NK-92 (cell line): ENCODE results near the gene PPP2R5D.
A peak's percentile ranks its signal among the peaks of the same experiment; 100 is the strongest.

Experiments used
- DNase-seq: peaks from one replicate; lab custom pipeline; 2025; ENCODE audit not compliant: unreplicated experiment; lab: John Stamatoyannopoulos, UW

The PPP2R5D gene

DNA sequence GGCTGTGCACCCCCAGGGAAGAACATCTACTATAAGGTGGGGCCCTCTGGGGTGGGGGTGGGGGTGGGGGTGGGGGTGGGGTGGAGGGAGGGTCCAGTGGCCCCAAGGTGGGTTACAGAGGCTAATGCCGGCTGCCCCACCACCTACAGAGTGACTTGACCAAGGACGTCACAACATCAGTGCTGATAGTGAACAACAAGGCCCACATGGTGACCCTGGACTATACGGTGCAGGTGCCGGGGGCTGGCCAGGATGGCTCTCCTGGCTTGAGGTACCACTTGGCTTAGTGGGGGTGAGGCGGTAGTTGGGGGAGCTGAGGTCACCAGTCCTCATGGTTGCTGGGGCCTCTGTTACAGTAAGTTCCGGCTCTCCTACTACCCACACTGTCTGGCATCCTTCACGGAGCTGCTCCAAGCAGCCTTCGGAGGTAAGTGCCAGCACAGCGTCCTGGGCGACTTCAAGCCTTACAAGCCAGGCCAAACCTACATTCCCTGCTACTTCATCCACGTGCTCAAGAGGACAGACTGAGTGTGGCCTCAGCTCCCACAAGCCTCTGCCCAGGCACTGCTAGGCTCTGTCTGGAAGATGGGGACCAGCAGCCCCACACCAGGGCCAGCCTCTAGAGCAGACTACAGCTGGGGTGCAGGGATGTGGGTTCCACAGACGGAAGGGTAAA lies 21.1 kb upstream of the PPP2R5D start:
- no peak for DNase-seq

- no peak for DNase-seq
These were observed 20.3 kb upstream of the PPP2R5D start for GRCh38 chr6:42963855-42964605.

- no peak for DNase-seq
These were observed 17.8 kb upstream of the PPP2R5D start for GRCh38 chr6:42966571-42966970.

DNA sequence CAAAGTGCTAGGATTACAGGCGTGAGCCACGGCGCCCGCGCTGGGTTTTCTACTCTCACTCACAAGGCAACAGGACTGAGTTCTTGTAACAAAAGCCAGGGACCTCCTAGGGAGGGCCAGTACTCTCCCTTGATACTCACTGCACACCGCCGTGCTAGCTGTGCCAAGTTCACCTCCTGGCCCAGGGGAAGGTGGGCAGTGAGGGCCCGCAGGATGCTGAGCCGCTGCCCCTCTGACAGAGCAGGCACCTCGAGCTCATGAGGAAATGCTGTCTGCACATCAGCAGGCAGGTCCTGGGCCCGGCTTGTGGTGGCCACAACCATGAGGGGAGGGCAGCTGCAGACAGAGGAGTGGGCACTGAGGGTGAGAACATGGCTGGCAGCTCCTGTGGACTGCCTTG lies 17.1 kb upstream of the PPP2R5D start:
- no peak for DNase-seq

DNA sequence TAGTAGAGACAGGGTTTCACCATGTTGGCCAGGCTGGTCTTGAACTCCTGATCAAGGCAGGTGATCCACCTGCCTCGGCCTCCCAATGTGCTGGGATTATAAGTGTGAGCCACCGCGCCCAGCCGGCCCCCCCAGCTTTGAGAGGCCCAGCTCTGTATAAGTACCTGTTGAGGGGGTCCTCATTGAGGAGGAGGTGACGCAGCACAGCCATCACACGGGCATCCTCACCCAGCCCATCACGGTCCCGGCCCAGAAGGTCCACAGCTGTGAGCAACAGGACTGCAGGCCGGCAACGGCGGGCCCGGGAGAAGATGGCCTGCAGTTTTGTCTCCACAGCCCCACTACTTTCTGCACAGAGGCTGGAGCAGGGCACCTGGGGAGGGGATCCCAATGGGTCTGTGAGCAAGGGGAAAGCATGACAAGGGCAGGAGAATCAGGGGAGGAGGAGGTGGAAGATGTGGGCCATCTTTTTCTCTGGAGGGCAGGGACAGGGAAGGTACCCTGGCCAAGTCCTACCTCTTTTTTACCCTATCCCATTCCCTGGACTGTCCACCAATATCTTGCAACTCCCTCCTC lies 16.2 kb upstream of the PPP2R5D start:
- DNase-seq: no peak

GRCh38 chr6:42968783-42969182 lies 15.6 kb upstream of the PPP2R5D start:
- DNase-seq: no peak

DNA sequence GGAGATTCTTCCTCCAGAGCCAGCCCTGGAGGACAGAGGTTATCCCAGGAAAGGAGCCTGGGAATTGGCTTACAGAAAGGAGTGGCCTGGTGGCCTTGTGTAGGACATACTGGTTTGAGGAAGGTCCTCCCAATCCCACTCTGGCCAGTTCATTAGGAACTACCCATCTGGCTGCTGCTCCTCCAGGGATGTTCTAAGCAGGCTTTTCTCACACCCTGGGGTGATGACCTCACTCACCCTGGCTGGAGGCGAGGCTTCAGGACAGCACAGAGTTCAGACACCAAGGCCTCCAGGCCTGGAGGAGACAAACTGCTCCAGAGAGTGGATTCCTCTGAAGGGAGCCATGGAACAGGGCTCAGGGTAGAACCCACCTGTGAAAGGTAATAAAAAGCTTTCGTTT lies 14.9 kb upstream of the PPP2R5D start:
- DNase-seq: no peak

DNA sequence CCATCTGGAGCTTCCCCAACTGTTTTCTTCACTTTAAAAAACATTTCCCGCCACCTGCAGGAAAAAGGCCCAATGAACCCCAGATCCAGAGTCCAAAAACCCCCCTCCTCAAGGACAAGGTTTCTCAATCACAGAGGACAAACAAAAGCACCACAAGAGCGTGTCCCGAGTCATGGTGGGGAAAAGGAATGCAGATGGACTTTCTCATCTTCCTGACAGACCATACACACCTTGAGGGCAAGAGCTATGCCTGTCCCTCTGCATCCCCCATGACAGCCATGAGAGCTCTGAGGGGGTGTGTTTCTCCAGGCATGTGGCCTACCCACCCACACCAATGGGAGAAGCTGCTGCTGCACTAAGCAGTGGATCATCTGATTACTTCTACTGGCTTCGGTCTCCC lies 14.4 kb upstream of the PPP2R5D start:
- DNase-seq: no peak

DNA sequence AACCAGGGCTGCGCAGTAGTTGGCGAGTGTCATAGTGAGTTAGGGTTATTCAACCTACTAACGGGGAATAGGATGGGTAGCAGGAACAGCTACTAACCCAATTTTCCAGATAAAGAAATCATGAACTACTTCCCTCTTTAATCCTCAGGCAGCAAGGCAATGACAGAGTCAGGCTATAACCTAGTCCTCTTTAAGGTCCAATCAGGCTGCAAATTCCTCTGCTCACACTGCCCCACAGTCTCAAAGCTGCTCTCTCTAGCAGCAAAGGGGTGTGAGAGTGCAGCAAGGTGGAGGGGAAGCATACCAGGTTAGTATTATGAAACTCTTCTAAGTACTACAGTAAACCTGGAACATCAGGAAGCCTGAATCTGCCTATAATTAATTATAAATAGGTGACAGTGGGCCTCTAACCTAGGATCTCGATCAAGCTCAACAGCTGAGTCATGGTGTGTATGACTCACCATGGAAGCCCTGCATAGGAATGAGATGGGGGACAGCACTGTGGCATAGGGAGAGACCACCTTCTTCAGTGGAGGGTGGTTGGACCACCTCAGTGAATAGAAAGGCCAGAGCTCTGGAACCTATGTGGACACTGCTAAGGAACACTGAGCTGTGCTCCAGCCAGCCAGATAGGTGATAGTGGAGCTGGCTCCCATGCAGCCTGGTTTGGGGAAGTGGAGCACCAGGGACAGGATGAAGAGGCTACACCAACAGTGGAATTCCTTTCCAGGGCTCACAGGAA lies 13.3 kb upstream of the PPP2R5D start:
- no peak for DNase-seq

- no peak for DNase-seq
These were observed 12.5 kb upstream of the PPP2R5D start for GRCh38 chr6:42971746-42972327.

- no peak for DNase-seq
These were observed 10.4 kb upstream of the PPP2R5D start for GRCh38 chr6:42973926-42974325.

- no peak for DNase-seq
These were observed 9.4 kb upstream of the PPP2R5D start for GRCh38 chr6:42974919-42975505.

DNA sequence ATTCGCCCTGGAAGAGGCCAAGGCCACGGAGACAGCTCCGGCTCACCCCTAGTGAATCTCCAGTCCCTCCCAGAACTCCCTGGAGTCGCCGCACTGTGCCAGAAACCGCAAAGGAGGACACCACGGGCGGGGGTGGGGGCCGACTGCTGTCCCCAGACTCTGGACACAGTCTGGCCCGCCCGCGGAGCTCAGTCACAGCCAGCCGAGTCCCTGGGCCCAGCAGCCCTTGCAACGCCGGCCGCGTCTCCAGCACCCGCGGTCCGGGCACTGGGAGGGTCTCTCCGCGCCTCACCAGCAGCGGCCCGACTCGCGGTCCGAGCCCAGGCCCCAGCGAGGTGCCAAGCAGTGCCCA lies 5.9 kb upstream of the PPP2R5D start:
- no peak for DNase-seq

DNA sequence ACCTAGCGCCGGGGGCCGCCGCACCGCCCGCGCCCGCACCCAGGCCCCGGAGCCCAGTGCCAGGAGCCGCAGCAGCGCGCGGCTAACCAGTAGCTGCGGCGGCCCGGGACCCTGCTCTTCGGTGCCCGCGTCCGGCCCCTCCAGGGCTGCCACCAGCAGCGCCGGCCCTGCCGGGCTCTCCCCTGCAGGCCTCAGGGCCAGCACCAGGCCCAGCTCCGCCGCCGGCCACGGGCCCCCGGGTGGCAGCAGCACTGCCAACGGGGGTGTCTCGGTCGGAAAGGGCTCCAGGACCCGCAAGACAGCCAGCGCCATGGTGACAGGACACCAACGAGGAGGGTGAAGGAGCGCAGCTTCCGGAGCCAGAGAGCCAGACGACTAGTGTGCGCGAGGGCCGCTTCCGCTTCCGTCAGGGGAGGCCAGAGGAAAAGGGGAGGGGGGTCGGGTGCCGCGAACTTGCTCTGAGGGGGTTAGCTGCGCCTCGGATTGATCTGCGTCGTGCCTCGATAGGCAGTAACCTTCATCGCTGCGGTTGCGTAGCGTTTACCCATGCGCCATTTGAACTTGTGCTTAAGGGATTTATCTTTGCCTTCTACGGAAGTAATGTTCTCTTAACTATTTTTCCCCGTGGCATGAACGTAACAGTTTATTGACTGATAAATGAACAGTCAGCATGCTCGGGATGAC lies 5.4 kb upstream of the PPP2R5D start, which contains the start of gene PEX6:
Gene PEX6 (minus strand): TSS at position 343 of the 684 bp plus-strand sequence. CDS start 31 bp downstream, at position 312.
- DNase-seq: peak; percentile 61

GRCh38 chr6:42979523-42980177 lies 4.7 kb upstream of the PPP2R5D start:
- DNase-seq: no peak

- DNase-seq: no peak
These were observed 2.5 kb upstream of the PPP2R5D start for GRCh38 chr6:42981836-42982235.

DNA sequence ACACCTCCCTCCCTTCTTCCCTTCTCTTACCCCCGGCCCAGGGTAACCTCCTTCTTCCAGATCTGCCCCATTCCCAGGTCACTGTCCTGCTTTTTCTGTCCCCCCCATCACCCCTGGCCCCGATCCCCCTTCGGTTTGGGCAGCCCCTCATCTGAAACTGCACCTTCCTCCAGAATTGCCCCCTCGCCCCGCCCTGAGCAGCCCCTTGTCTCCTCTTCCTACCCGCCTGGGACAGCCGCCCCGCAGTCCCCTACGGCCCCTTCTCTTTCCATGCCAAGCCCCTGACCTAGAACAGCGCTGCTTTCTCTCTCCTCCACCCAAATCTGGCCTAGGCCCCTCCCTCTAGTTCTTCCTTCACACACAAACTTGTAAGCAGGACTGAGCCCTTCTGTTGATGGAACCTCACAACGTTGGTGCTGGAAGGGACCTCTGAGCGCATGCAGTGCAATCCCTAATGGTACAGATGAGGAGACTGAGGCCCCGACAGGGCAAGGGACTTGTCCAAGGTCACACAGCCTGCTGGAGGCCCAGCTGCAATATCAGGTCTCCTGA lies 630 bp downstream of the PPP2R5D start:
- DNase-seq: no peak

- no peak for DNase-seq
These were observed 3.4 kb downstream of the PPP2R5D start for GRCh38 chr6:42987533-42988451.
